Measurements from ENCODE around the gene PABPC1L.

Gene PABPC1L

DNA sequence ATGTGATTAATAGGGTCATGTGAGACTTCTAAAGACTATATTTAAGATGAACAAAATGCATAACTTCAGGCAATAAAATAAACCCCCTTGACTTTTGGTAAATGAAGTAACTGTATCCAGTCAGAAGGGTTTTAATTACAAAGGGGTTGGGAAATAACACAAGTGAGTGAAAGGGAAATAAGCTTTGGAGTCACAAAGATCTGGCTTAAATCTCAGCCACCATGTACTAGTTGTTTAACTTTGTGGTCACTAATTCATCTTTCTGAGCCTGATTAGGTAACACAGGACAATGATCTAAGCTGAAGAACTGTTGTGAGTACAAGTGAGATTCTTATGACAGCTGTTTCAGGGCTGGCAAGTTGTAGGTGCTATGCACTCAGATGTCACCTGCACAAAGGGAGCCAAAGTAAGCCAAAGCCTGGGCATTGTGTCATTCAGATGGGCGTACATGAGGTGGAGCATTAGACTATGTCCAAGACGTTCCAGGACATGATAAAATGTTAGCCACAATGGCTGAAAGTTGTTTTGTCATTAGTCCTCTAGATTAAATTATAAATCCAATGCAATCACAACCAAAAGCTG lies 36.5 kb downstream of the PABPC1L start:
- no peak for DNase-seq

- DNase-seq: no peak
Observed at GRCh38 chr20:44948107-44948506, 38.2 kb downstream of the PABPC1L start.

DNA sequence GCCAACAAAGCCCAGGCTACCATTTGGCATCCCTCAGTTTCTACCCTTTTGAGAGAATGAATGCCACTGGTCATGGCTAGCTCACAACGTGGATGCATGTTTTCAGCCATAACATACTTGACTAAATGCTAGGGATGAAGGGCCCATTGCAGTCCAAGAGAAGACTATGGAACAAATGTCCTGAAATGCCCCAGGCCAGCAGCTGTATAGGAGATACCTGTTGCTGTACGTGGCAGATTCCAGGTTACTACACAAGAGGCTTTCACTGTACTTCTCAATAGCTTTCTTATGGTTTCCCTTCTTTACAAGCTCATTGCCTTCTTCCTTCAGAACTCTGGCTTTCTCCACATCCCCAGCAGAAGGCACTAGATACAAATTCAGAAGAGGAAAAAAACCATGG lies 38.7 kb downstream of the PABPC1L start:
- DNase-seq: no peak

DNA sequence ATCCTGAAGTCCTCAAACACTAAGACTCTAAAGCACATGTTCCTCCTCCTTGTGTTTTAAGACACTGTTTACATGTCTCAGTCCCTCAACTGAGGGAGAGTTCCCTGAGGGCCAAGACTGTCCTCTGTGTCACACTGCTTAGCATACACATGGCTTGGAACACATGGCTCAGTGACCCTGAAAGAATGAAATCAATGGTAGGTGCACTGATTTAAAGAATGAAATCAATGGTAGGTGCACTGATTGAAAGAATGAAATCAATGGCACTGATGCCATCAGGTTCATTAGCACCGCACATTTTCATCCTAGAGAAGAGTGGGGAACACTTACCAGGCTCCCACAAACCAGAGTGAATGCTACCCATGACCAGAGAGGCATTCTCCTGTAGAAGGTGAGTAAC lies 40.5 kb downstream of the PABPC1L start:
- DNase-seq: no peak

DNA sequence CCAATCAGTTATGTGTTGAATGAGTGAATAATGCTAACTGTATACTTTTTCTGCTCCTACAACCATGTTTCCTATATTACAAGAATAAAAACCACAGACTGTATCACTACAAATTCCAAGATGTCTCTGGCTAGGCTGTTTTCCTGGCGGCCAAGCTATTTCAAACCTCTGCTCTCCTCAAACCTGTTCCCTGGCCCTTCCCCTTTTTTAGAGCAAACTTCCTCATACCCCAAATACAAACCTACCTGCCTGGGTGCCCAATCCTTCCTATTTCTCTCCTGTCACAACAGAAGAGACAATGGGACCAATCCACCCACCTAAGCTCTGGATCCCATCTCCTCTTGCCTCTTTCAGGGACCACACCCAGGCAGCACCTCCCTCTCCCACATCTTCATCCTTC lies 42.9 kb downstream of the PABPC1L start:
- no peak for DNase-seq

DNA sequence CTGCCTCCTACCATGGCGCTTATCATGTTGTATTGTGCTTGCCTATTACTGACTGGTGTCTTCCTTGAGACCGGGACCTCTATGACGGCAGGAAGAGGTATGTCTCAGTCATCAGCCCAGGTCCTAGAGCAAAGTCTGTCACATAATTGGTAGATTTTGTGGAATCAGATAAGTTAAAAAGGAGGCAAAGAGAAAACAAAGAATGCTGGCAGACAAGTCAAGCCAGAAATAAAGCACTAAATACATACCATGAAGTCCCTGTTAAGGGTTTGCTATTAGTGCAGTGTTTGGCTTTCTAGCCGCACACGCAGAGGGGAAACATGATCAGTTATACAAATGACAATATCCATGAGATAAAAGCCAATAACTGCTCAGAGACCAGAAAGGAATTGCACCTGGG lies 44.4 kb downstream of the PABPC1L start:
- DNase-seq: no peak

DNA sequence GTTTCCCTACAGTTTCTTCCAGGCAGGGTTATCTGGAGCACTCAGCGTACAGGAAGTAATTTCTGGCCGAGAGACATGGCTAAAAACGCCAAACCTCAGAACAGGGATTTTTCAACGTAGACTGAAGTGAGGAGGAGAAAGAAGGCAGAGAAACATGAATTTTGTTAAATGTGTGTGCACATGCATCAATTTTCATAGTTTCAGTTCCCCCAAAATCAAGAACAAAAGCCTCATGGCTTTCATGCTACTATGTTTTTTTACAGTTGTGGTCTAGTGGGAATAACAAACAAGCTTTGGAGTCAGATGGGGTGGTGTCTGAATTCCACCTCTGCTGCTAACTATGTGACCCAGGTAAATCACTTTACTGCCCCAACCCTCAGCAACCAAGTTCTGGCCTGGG lies 45.4 kb downstream of the PABPC1L start:
- no peak for DNase-seq

- DNase-seq: no peak
Observed at GRCh38 chr20:44956410-44956809, 46.5 kb downstream of the PABPC1L start.

DNA sequence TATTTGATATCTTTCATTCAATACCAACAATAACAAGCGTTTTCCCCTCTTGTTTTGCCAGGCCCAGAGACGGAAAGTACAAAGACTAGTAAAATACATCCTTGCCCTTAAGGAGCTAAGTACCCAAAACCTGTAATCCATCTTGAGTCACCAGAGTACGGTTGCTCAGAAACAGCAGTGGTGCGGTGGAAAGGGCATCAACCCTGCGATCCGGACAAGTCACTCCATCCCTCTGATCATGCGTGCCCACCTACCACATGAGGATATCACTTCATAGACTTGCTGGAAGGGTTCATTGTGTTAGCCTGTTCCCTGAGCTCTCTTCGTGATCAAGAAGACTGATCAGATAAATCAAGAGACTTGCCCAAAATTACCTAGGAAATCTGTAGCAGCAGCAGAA lies 48.4 kb downstream of the PABPC1L start:
- no peak for DNase-seq

DNA sequence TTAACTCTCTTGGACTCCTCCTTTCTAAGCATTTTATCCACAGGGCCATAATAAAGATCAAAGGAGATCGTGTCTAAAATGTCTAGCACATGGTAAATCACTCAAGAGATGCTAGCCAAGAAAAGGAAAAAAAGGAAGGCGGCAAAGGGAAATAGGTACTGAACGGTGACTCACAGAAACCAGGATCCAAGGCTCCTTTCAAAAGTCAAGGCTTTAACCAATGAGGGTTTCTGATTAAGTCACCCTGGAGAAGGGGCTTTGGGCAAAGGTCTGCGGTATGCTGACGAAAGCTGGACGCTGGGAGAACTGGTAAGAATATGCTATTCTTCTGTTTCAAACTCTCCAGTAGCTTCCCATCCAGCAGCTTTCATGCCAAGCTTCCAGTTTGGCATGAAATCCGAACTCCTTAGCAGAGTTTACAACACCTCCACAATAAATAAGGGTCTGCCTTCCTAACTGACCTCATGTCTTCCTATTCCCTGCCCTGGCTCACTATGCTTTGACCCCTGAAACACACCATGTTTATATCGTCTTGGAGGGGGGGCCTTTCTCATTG lies 49.3 kb downstream of the PABPC1L start:
- DNase-seq: no peak

DNA sequence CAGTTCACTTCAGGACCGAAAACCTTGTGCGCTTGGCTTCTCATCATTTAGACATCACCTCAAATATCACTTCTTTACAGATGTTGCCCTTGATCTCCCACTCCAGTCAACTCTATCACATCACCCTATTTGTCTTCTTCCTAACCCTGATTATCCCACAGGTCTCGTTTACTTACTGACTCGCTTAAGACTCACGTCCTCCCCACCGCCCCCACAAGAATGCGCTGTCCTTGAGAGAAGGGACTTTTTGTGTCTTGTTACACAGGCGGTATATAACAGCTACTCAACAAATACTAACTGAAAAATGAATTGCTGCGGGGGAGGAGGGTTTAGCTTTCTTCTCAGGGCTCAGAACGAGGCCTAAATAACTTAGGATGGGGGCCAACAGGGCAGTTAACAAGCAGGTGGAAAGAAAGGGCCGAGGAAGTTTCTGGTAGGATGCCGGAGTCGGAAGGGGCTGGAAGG lies 49.8 kb downstream of the PABPC1L start:
- peak; percentile 49 for DNase-seq

DNA sequence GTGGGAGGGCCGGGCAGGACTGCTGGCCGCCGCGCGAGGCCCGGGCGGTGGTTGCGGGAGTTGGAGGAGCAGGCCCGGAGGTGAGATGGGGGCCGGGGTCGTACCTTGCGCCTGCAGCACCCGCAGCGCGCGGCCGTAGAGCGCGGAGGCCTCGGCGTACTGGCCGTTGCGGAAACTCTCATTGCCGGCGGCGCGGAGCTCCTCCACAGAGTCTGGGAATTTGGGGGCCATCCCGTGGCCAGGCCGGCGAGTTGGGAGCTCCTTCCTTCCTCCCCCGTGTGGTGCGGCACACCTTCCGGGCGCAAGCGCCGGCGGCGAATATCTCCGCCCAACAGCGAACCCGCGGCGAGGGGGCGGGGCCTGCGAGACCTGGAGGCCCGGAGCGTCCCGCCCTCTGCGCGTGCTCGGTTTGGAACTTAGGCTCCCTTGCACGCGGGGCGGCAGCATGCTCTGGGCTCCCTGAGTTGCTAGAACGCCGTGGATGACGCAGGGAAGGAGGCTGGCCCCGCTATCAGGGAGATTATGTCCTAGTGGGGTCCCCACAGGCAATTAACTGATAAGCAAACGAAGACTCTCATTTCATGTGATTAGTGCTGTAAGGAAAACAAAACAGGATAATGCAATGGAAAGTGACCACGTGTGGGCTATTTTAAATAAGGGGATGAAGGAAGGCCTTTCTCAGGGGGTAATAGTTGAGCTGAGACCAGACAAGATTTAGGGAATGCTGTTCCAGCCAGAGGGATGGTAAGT lies 50.4 kb downstream of the PABPC1L start, which contains the start of gene TOMM34:
TOMM34 (minus strand) TSS at position 295 of the 750 bp plus-strand sequence; CDS start at position 231, 64 bp downstream.
- peak; percentile 89 for DNase-seq

- no peak for DNase-seq
Observed at GRCh38 chr20:44961011-44961869, 51.4 kb downstream of the PABPC1L start.

- no peak for DNase-seq
Observed at GRCh38 chr20:44961870-44962267, 52.0 kb downstream of the PABPC1L start.

GRCh38 chr20:44962483-44962882 lies 52.6 kb downstream of the PABPC1L start:
- DNase-seq: no peak

GRCh38 chr20:44963325-44964215 lies 53.7 kb downstream of the PABPC1L start:
- DNase-seq: no peak

DNA sequence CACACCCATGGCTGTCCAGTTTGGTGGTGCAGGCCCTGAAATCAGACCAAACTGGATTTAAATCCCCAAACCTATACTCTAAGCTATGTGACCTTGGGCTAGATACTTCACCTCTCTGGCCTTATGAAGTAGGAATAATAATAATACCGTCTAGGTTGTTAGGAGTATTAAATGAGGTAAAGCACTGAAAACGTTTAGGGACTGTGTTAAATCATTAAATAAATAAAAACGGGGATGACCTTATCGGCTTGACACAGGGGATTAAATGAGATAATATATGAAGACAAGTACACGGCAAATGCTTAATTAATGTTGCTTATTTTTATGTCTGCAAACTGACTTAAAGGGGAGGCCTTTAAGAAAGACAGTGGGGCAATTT lies 55.8 kb downstream of the PABPC1L start:
- no peak for DNase-seq

DNA sequence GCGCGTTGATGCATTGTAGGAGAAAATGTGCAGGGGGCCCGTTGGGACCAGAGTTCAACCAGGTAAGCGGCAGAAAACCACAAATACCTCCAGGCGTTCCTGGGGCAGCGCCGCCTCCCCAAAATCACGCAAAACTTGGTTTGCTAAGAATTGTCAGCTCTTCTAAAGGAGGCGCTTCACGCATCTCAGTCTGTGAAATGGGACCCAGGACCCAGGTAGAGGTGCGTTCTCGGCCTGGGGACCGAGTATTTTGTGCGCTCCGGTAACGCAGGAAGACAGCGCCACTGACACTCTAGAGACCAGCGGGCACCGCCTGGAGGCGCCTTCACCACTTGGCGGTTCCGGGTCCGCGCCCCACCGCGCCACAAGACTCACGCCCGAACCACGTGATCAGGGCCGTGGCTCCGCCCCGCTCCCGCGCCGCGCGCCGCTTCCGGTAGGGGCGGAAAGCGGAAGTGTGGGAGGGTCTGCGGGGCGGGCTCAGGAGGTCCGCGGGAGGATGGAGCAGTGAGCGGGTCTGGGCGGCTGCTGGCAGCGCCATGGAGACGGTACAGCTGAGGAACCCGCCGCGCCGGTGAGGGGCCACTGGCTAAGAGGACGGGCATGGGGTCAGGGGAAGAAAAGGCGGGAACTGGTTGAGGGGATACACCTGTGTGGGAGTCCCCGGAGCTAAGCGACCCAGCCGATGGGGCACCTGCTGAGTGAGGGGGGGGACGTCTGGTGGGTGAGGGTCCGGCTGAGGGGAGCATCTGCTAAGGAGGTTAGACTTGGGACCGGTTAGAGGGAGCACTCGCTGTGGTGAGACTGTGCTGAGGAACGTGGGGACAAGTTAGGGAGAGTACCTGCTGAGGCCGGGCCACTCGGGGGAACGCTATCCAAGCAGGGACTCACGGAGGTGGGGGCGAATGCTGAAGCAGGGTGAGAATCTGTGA lies 56.4 kb downstream of the PABPC1L start, which contains the start of gene STK4:
STK4 (plus strand) TSS at position 483 of the 932 bp plus-strand sequence; CDS start at position 540, 57 bp downstream.
- peak; percentile 94 for DNase-seq

DNA sequence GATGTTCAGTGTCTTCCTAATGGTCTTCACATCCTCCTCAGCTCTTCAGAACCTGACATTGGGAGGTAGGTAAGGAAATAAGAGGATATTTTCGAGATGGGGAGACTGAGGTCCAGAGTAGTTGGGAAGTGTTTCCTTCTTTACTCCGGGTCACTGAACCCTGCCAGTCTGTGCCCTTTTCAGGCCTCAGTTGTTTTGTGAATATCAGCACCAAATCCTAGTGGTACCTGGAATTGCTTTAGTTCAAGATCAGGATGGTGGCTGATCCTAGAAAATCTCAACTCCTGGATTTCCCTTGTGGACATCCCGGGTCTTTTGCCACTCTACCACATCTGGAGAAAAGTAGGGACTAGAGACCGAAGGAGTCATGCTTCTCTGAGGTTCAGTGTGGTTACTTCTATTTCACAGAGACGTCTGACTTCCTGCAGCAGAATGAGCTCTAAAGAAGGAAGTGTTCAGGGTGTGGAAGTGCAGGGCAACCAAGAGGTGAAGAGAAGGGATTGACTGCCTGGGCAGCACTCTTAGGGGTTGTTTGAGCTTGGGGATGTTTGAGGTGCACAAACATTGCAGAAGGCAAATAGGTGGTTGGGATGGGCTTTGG lies 57.4 kb downstream of the PABPC1L start:
- DNase-seq: no peak

- no peak for DNase-seq
Observed at GRCh38 chr20:44969300-44969894, 59.5 kb downstream of the PABPC1L start.

All from activated CD4-positive, alpha-beta T cell treated with anti-CD3 and anti-CD28 coated beads for 1 hour (primary cell).